ENCODE data around the gene COMMD7.
"Not testable (repeated sequence)": the region's sequence is repeated elsewhere in the genome, so short reads cannot be mapped to it uniquely, and the experiment has no call there.

Gene COMMD7

DNA sequence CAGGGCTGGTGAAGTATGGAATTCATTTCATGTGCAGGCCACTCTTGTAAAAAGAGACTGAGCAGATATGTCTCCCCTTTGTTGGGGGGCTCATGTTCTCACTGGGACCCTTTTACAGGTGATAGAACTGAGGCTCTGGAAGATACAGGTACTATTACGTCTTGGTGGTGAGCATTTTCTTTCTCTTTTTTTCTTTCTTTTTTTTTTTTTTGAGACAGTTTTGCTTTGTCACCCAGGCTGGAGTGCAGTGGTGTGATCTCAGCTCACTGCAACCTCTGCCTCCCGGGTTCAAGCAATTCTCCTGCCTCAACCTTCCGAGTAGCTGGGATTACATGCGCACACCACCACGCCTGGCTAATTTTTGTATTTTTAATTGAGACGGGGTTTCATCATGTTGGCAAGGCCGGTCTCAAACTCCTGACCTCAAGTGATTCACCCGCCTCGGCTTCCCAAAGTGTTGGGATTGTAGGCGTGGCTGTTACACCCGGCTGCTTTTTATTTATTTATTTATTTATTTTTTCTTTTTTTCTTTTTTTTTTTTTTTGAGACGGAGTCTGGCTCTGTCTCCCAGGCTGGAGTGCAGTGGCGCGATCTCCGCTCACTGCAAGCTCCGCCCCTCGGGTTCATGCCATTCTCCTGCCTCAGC, 22.1 kb upstream of the COMMD7 start:
- not testable (repeated sequence) for DNase-seq

GRCh38 chr20:32764005-32764960, 21.0 kb upstream of the COMMD7 start:
- DNase-seq, result no peak

GRCh38 chr20:32763202-32764004, 20.1 kb upstream of the COMMD7 start:
- DNase-seq, result no peak

GRCh38 chr20:32762754-32763201, 19.5 kb upstream of the COMMD7 start:
- DNase-seq, result no peak

GRCh38 chr20:32761831-32762753, 18.8 kb upstream of the COMMD7 start, which contains the start of gene DNMT3B:
TSS of gene DNMT3B (plus strand) at chr20:32762385. CDS start at chr20:32780324, 17,939 bp downstream.
- no peak for DNase-seq

- DNase-seq, result no peak
Measured at GRCh38 chr20:32761417-32761830, 18.2 kb upstream of the COMMD7 start.

DNA sequence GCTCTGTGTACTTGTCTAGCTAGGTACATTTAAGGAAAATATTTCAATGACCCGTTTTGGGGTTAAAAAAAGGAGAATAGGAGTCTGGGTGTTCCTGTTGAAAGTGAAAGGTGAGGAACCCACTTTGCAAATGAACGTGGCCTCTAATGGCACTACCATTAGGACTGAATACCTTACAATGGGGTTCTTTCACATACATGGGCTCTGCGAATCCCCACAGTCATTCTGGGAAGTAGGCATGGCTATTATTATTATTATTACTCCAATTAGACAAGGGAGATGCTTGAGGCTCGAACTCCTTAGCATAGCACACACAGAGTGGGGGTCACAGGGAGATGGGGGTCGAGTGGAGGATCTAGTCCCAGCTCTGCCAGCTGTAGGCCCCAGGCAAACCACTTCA, 12.9 kb upstream of the COMMD7 start:
- DNase-seq, result no peak

DNA sequence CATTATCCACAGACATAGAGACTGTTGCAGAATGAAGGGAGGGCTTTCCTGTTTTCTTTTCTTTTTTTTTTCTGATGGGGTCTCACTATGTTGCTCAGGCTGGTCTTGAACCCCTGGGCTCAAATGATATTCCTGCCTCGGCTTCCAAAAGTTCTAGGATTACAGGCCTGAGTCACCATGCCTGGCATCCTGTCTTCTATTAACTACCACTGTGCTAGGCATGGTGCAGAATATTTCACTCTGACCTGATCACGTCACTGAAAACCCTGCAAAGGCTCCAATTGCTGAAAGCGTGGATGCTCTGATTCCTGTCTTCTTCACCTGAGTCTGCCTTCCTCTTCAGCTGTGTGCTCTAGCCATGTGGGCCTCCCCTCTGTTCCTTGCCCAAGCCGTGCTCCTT, 10.5 kb upstream of the COMMD7 start:
- no peak for DNase-seq

- DNase-seq, result no peak
Measured at GRCh38 chr20:32752458-32753250, 9.4 kb upstream of the COMMD7 start.

DNA sequence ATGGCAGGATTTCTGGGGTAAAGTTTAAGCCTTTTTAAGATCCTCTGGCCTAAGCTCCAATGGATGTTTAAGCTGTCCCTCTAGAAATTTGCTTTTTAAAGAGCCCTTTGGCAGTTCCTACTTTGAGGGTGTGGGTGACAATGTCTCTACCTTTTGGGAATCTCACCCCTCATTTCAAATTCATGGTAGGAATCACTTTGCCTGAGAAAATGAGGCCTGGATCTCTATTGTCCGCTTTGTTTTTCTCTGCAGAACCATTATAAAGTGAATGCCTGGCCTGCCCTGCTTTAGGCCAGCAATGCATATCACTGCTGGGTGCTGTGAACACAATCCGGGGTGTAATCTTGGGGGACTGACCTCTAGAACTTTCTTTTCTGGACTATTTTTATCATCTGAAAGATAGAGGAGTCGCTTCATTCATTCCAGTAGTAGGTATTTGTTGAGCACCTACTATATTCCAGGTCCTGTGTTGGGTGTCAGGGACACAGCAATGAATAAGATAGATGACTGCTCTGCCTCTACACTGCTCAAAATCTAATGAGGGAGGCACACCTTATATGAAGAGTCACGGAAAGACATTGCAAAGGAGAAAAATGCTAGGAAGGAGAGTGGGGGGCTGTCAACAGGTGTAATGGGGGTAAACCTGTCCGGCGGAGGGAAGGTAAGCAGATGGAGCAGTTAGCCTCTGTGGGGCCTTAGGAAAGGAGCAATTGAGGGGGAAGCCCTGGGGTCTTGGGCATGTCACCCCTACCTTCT, 8.6 kb upstream of the COMMD7 start:
- no peak for DNase-seq

- DNase-seq, result no peak
Measured at GRCh38 chr20:32751293-32751692, 8.0 kb upstream of the COMMD7 start.

DNA sequence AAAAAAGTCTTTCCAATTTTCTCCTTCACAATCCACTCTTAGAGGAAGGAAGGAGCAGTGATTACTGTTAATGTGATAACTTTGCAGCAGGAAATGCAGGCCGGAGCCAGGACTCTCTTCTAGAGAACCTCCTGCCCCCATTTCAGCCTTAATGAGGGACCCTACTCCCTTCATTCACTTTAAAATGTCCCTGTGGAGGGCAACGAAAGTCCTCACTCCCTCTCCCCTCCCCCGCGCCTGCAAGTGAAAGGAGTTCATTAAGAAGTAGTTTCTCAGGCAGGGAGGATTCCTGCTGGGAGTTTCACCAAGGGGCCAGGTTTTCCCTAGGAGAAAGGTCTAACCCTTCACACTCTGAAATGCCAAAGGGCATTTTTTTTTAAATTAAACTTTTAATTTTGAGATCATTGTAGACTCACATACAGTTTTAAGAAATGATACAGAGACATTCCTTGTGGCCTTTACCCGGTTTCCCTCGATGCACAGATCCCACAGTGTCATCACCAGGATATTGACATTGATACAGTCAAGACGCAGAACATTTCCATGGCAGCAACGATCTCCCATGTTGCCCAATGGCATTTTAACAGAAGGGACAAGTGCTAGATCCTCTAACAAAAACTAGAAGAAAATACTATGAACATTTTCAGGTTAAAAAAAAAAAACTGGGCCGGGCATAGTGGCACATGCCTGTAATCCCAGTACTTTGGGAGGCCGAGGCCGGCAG, 6.8 kb upstream of the COMMD7 start:
- DNase-seq, result no peak

GRCh38 chr20:32742322-32743236, 688 bp downstream of the COMMD7 start:
- DNase-seq, result no peak

GRCh38 chr20:32741151-32741550, 2.1 kb downstream of the COMMD7 start:
- DNase-seq, result no peak

DNA sequence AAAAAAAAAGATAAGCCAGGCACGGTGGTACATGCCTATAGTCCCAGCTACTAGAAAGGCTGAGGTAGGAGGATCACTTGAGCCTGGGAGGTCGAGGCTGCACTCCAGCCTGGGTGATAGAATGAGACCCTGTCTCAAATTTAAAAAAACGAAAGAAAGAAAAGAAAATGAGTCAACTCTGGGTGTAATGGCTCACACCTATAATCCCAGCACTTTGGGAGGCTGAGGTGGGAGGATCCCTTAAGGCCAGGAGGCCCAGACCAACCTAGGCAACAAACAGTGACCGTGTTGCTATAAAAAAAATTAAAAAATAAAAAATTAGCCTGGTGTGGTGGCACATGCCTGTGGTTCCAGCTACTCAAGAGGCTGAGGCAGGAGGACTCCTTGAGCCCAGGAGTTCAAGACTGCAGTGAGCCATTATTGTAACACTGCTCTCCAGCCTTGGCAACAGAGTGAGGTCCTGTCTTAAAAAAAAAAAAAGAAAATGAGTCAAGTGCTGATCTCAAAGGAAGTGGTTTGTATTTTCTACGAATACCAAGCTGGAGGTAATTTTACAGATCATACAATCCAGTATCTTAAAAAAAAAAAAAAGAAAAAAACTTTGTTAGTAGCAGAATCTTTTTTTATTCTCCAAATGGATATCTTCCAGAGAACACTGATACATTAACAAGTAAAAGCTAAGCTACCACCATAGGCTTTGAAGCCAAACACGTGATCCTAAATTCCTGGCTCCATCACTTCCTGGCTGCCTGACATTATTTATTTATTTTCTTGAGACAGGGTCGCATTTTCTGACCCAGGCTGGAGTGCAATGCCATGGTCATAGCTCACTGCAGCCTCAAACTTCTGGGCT, 5.7 kb downstream of the COMMD7 start:
- no peak for DNase-seq

GRCh38 chr20:32731882-32732266, 11.4 kb downstream of the COMMD7 start:
- DNase-seq, result peak; percentile 40

DNA sequence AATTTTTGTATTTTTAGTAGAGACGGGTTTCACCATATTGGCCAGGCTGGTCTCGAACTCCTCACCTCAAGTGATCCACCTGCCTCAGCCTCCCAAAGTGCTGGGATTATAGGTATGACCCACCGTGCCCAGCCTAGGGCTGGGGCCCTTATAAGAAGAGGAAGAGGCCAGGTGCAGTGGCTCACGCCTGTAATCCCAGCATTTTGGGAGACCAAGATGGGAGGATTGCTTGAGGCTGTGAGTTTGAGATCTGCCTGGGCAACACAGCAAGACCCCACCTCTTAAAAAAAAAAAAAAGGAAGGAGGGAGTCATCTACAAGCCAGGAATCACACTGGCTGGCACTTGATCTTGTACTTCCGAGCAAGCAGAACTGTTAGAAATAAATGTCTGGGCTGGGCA, 13.9 kb downstream of the COMMD7 start:
- DNase-seq, result not testable (repeated sequence)

- not testable (repeated sequence) for DNase-seq
Measured at GRCh38 chr20:32728435-32728834, 14.8 kb downstream of the COMMD7 start.

Data from SIG-M5 (cell line).